Dermis blood vessel endothelial cell (primary cell): ENCODE measurements around the gene SH3RF3. TPM values are rescaled to one million over a fixed set of nuclear protein-coding genes. Genes with fewer than 3 reads are reported as not detected.

Source experiments
- DNase-seq: peaks from one replicate; pipeline ENCODE4 v3.0.0; 2010
- total RNA-seq: library from RNA; depleted of rRNA; stranded (reverse); fragments of >200 nt; gene quantifications from 2 replicates; pipeline ENCODE4 v1.2.3, GENCODE V29; 2014

The SH3RF3 gene
- total RNA-seq, 1 donor from 2014 or later = 7.7 TPM

- DNase-seq = no peak
These were observed 292.1 kb downstream of the SH3RF3 start for GRCh38 chr2:109421101-109421500.

GRCh38 chr2:109421642-109422041 is 292.6 kb downstream of the SH3RF3 start:
- DNase-seq = no peak

GRCh38 chr2:109422071-109422757 is 293.2 kb downstream of the SH3RF3 start:
- DNase-seq = no peak

- no peak for DNase-seq
These were observed 293.9 kb downstream of the SH3RF3 start for GRCh38 chr2:109422758-109423500.

- peak; percentile 6 for DNase-seq
These were observed 294.8 kb downstream of the SH3RF3 start for GRCh38 chr2:109423556-109424359.

GRCh38 chr2:109425411-109425810 is 296.4 kb downstream of the SH3RF3 start:
- no peak for DNase-seq

- DNase-seq = no peak
These were observed 298.7 kb downstream of the SH3RF3 start for GRCh38 chr2:109427661-109428091.

GRCh38 chr2:109428281-109428680 is 299.3 kb downstream of the SH3RF3 start:
- DNase-seq = no peak

- DNase-seq = no peak
These were observed 300.0 kb downstream of the SH3RF3 start for GRCh38 chr2:109428841-109429566.

GRCh38 chr2:109429567-109430328 is 300.7 kb downstream of the SH3RF3 start:
- DNase-seq = no peak

GRCh38 chr2:109430329-109430636 is 301.3 kb downstream of the SH3RF3 start:
- DNase-seq = no peak

- DNase-seq = no peak
These were observed 303.4 kb downstream of the SH3RF3 start for GRCh38 chr2:109432421-109432820.

- DNase-seq = no peak
These were observed 304.5 kb downstream of the SH3RF3 start for GRCh38 chr2:109433486-109433885.

- no peak for DNase-seq
These were observed 304.9 kb downstream of the SH3RF3 start for GRCh38 chr2:109433926-109434325.

GRCh38 chr2:109434351-109434750 is 305.3 kb downstream of the SH3RF3 start:
- no peak for DNase-seq

GRCh38 chr2:109435066-109435690 is 306.2 kb downstream of the SH3RF3 start:
- no peak for DNase-seq

GRCh38 chr2:109435901-109436598 is 307.0 kb downstream of the SH3RF3 start:
- no peak for DNase-seq

- no peak for DNase-seq
These were observed 307.7 kb downstream of the SH3RF3 start for GRCh38 chr2:109436610-109437225.

- no peak for DNase-seq
These were observed 308.5 kb downstream of the SH3RF3 start for GRCh38 chr2:109437325-109438090.

- DNase-seq = no peak
These were observed 309.1 kb downstream of the SH3RF3 start for GRCh38 chr2:109438146-109438545.
